ENCODE results near the gene LHPP.

- no peak for TF ChIP-seq POU6F1 (CRISPR knock-in tag; IDR thresholded peaks at IDR 0.05; ENCODE audit: borderline replicate concordance, low read depth)
- TF ChIP-seq OSR1 (CRISPR knock-in tag; IDR thresholded peaks at IDR 0.05): no peak
- no peak for TF ChIP-seq CREB5 (CRISPR knock-in tag; IDR thresholded peaks at IDR 0.05; ENCODE audit: low read depth)
- TF ChIP-seq PATZ1 (CRISPR knock-in tag; IDR thresholded peaks at IDR 0.05; ENCODE audit: borderline replicate concordance): no peak
- no peak for TF ChIP-seq TSHZ2 (CRISPR knock-in tag; IDR thresholded peaks at IDR 0.05)
- TF ChIP-seq SNAI2 (CRISPR knock-in tag; IDR thresholded peaks at IDR 0.05): no peak
- no peak for TF ChIP-seq ARNTL (CRISPR knock-in tag; IDR thresholded peaks at IDR 0.05; ENCODE audit: borderline replicate concordance, low read depth)
- TF ChIP-seq PPARA (CRISPR knock-in tag; IDR thresholded peaks at IDR 0.05; ENCODE audit: borderline replicate concordance): no peak
- no peak for TF ChIP-seq ZFP3 (CRISPR knock-in tag; IDR thresholded peaks at IDR 0.05)
Observed at GRCh38 chr10:124605856-124606812, 144.5 kb downstream of the LHPP start.

All from SK-N-SH treated with all-trans-retinoic acid at 6 μM for 48 hours (cell line).